Nephron progenitor cell (in vitro differentiated cells): ENCODE measurements around the gene SLC25A25.
"Not testable (repeated sequence)": the region's sequence is repeated elsewhere in the genome, so short reads cannot be mapped to it uniquely, and the experiment has no call there.

Experiments
- DNase-seq: peaks from one replicate; pipeline ENCODE4 v3.0.0; 2021
- H3K27ac Mint-ChIP-seq: 2 replicates; pipeline ENCODE4 v1.8.0; 2021; ENCODE audit warnings: mild to moderate bottlenecking, moderate library complexity, mixed read lengths
- H3K27me3 Mint-ChIP-seq: 2 replicates; pipeline ENCODE4 v1.8.0; 2021; ENCODE audit warnings: mild to moderate bottlenecking, low read depth, mixed read lengths; ENCODE audit not compliant: poor library complexity
- H3K36me3 Mint-ChIP-seq: 2 replicates; pipeline ENCODE4 v1.8.0; 2021; ENCODE audit warnings: low read depth, mixed read lengths
- H3K4me1 Mint-ChIP-seq: 2 replicates; pipeline ENCODE4 v1.8.0; 2021; ENCODE audit warnings: mixed read lengths
- H3K4me3 Mint-ChIP-seq: 2 replicates; pipeline ENCODE4 v1.8.0; 2021; ENCODE audit warnings: mild to moderate bottlenecking, moderate library complexity, mixed read lengths
- H3K9me3 Mint-ChIP-seq: 2 replicates; pipeline ENCODE4 v1.8.0; 2021; ENCODE audit warnings: mild to moderate bottlenecking, moderate library complexity, mixed read lengths
- CTCF ChIP-seq: fragments of 200-600 bp; sonication (generic); IDR thresholded peaks from 2 replicates; pipeline ENCODE4 v1.5.0; 2021; ENCODE audit warnings: antibody characterized with exemption

The SLC25A25 gene

GRCh38 chr9:128067645-128068385 lies at the start of gene SLC25A25:
SLC25A25 (plus strand) TSS chr9:128068232; CDS start chr9:128068320, 88 bp downstream.
- no peak within 1 kb of the TSS for H3K27ac Mint-ChIP-seq
- peak; percentile 100 for DNase-seq
- peaks cover 10% of the 10 kb centered on the region for H3K36me3 Mint-ChIP-seq
- no peaks in the 10 kb centered on the region for H3K27me3 Mint-ChIP-seq
- H3K4me1 Mint-ChIP-seq, result peaks cover 39% of the 10 kb centered on the region
- peak within 1 kb of the TSS; percentile 92 for H3K4me3 Mint-ChIP-seq
- H3K9me3 Mint-ChIP-seq, result no peaks in the 10 kb centered on the region
- no peak for TF ChIP-seq CTCF

DNA sequence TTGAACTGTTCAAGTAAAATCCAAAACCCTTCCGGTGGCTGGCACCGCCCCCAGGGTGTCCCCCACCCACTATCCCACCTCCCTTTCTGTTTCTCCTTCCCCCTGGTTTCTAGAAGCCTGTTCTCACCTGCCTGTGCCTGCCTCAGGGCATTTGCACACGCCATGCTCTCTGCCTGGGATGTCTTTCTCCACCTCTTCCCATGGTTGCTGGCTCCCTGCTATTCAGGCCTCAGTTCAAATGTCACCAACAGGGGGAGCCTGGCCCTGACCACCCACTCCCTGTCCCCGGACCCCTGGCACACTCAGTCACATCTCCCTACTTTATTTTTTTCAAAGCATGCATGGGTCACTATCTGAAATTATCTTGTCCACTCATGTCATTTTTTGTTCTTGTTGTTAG lies 47.3 kb upstream of the SLC25A25 start:
- Mint-ChIP-seq H3K36me3 (no peaks in the 10 kb centered on the region), H3K4me1 (peaks cover 13% of the 10 kb centered on the region), H3K27me3 (peaks cover 12% of the 10 kb centered on the region), H3K9me3 (no peaks in the 10 kb centered on the region), H3K4me3 (no peak overlapping the region), H3K27ac (no peak overlapping the region)
- peak; percentile 15 for DNase-seq
- TF ChIP-seq CTCF, result no peak

- H3K9me3 Mint-ChIP-seq, result no peaks in the 10 kb centered on the region
- no peak overlapping the region for H3K27ac Mint-ChIP-seq
- H3K27me3 Mint-ChIP-seq, result peaks cover 12% of the 10 kb centered on the region
- no peak for DNase-seq
- H3K36me3 Mint-ChIP-seq, result no peaks in the 10 kb centered on the region
- TF ChIP-seq CTCF, result no peak
- H3K4me1 Mint-ChIP-seq, result peaks cover 13% of the 10 kb centered on the region
- H3K4me3 Mint-ChIP-seq, result no peak overlapping the region
Measured at GRCh38 chr9:128021098-128021497, 46.9 kb upstream of the SLC25A25 start.

GRCh38 chr9:128022886-128023285 lies 45.1 kb upstream of the SLC25A25 start:
- no peak for TF ChIP-seq CTCF
- DNase-seq, result no peak
- no peak overlapping the region for H3K27ac Mint-ChIP-seq
- H3K36me3 Mint-ChIP-seq, result no peaks in the 10 kb centered on the region
- H3K4me1 Mint-ChIP-seq, result peaks cover 8% of the 10 kb centered on the region
- H3K4me3 Mint-ChIP-seq, result no peak overlapping the region
- peaks cover 12% of the 10 kb centered on the region for H3K27me3 Mint-ChIP-seq
- no peaks in the 10 kb centered on the region for H3K9me3 Mint-ChIP-seq

GRCh38 chr9:128023671-128024070 lies 44.4 kb upstream of the SLC25A25 start:
- not testable (repeated sequence) for H3K9me3 Mint-ChIP-seq, H3K27ac Mint-ChIP-seq, H3K4me3 Mint-ChIP-seq, H3K36me3 Mint-ChIP-seq, DNase-seq, H3K4me1 Mint-ChIP-seq
- peaks cover 12% of the 10 kb centered on the region for H3K27me3 Mint-ChIP-seq

GRCh38 chr9:128024761-128025308 lies 43.2 kb upstream of the SLC25A25 start:
- peaks cover 7% of the 10 kb centered on the region for H3K4me1 Mint-ChIP-seq
- no peak overlapping the region for H3K27ac Mint-ChIP-seq
- no peaks in the 10 kb centered on the region for H3K36me3 Mint-ChIP-seq
- H3K4me3 Mint-ChIP-seq, result no peak overlapping the region
- no peak for TF ChIP-seq CTCF
- H3K27me3 Mint-ChIP-seq, result peaks cover 12% of the 10 kb centered on the region
- no peaks in the 10 kb centered on the region for H3K9me3 Mint-ChIP-seq
- no peak for DNase-seq
